Measurements from ENCODE around the gene STT3B.
"Not testable (repeated sequence)": the region's sequence is repeated elsewhere in the genome, so short reads cannot be mapped to it uniquely, and the experiment has no call there.

STT3B gene

DNA sequence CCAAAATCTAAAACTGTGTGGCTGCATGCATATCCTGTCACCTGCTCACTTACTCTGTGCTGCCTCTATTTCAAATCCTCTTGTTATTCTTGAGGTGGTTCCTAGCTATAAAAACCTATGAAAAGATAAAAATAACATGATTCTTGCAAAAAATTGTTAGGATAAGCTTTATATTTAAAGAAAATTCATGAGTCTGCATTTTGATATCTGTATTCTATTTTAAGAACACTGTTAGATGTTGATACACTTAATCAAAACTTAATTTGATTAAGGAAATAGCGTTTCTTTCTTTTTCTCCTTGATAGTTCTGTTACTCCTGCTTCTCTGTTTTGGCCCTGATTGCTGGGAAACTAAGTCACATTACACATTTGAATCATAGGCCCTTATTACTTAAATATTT lies 22.5 kb downstream of the STT3B start:
- DNase-seq: no peak

DNA sequence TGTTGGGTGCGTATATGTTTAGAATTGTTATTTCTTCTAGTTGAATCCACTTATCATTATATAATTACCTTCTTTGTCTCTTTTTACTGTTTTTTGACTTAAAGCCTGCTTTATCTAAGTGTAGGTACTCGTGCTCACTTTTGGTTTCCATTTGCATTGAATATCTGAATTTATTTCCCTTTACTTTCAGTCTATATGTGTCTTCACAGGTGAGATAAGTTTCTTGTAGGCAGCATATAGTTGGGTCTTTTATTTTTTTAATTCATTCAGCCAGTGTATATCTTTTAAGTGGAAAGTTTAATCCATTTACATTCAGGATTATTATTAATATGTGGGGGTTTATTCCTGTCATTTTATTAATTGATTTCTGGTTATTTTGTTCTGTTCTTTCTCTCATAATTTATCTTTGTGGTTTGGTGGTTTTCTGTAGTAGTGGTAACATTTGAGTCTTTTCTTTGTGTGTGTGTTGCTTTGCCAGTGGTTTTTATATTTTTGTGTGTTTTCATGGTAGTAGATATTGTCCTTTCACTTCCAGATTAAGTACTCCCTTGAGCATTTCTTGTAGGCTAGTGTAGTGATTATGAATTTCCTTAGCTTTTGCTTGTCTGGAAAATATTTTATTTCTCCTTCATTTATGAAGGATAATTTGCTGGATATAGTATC lies 27.3 kb downstream of the STT3B start:
- DNase-seq: no peak

- DNase-seq: no peak
Observed at GRCh38 chr3:31561891-31562290, 29.2 kb downstream of the STT3B start.

- DNase-seq: no peak
Observed at GRCh38 chr3:31562525-31562924, 29.8 kb downstream of the STT3B start.

- no peak for DNase-seq
Observed at GRCh38 chr3:31565288-31565687, 32.6 kb downstream of the STT3B start.

DNA sequence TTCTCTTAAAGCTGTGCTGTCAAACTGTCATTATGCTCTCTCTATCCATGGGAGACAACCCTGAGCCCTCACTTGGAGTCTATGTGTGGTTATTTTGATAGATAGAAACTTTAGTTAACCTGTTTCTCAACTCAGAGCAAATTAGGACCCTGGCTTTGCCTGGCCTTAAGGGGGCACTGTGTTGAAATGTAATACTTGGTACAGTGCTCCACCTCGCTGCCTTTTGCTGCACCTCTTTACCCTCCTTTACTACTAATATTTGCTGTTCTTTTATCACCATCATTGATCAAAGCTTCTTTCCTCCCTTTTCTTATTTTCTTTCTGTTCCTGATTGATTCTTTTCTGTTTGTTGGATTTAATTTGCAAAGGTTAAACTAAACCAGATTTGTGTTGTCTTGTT lies 34.3 kb downstream of the STT3B start:
- DNase-seq: peak; percentile 5

- DNase-seq: no peak
Observed at GRCh38 chr3:31568649-31569048, 35.9 kb downstream of the STT3B start.

GRCh38 chr3:31571325-31571724 lies 38.6 kb downstream of the STT3B start:
- no peak for DNase-seq

DNA sequence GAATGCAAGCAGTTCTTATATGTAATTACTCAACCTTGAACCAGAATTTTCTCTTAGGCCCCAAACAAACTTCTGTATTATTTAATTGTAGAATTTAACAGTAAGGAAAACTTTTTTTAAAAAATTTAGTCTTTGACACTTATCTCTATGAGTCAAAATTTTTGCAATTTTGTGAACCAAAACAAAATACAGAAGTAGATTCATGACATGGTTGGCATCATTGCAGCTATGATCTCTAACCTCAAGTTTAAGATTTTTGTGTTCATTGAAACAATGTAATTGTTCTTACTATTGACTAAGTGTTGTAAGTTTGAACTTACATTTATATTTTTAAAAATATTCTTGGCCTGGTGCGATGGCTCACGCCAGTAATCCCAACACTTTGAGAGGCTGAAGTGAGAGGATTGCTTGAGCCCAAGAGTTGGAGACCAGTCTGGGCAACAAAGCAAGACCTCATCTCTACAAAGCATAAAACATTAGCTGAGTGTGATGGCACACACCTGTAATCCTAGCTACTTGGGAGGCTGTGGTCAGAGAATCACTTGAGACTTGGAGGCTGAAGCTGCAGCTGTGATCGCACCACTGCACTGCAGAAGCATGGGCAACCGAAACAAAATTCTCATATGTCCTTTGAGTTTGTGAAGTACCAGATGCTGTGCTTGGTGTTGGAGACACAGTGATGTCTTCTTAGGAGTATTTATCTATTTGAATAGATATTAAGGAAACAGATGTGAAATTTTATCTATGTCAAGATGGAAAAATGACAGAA lies 39.7 kb downstream of the STT3B start:
- no peak for DNase-seq

GRCh38 chr3:31573036-31573779 lies 40.5 kb downstream of the STT3B start:
- DNase-seq: no peak

DNA sequence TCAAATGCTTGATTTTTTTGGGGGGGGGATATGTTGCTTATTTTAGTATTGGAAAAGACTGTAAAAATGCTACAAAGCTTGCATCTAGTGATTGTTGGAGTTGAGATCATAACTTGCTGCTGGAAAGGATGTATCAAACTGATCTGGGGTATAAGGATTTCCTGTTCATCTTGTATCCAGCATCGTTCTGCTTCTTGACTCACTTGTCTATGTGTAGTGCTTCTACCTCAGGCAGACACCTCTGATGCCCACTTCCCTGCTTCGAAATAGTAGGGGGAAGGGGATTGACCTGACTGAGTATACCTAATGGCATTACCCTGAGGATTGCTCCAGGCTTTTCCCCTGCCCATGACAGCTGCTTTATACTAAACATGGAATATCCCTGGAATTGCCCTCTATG lies 42.7 kb downstream of the STT3B start:
- DNase-seq: no peak

DNA sequence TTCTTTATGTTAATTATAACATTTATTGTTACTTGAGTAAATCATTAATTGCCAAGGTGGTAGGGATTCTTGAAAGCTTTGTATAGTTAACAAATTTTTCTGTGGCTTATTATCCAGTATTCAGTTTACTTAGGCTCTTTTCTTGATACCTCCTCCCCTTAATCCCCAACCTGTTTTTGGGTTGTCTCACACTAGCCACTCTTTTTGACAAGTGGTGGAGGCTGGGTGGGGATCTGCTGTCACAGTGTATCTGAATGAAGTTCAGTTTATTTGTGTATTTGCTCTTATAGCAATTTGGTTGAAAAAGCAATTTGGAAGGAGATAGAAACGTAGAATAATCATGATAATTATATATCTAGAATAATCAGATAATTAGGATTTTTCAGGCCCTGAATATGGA lies 43.8 kb downstream of the STT3B start:
- DNase-seq: no peak

DNA sequence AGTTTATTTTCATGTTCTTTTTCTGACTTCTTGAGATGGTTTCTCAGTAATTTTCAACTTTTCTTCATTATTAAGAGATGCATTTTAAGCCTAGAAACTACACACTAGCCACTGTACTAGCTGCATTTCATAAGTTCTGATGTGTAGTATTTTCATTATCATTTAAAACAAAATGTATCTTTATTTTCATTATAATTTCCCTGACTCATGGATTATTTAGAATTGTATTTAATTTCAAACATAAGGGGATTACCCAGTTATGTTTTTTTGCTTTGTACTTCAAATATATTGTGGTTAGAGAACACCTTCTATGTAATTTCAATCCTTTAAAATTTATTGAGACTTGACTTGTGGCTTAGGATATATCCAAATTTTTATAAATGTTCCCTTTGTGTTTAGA lies 44.5 kb downstream of the STT3B start:
- no peak for DNase-seq

DNA sequence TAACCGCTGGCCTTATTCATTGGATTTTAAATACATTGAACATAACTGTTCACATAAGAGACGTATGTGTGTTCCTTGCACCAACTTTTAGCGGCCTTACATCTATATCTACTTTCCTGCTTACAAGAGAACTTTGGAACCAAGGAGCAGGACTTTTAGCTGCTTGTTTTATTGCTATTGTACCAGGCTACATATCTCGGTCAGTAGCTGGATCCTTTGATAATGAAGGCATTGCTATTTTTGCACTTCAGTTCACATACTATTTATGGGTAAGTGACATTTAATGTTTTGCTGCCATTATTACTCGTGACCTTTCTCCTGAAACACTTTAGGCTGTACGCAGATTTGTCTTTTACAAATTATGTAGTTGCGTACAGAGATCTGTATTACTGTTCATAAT lies 47.1 kb downstream of the STT3B start:
- DNase-seq: no peak

GRCh38 chr3:31580645-31581044 lies 47.9 kb downstream of the STT3B start:
- no peak for DNase-seq

- DNase-seq: no peak
Observed at GRCh38 chr3:31581660-31582059, 48.9 kb downstream of the STT3B start.

DNA sequence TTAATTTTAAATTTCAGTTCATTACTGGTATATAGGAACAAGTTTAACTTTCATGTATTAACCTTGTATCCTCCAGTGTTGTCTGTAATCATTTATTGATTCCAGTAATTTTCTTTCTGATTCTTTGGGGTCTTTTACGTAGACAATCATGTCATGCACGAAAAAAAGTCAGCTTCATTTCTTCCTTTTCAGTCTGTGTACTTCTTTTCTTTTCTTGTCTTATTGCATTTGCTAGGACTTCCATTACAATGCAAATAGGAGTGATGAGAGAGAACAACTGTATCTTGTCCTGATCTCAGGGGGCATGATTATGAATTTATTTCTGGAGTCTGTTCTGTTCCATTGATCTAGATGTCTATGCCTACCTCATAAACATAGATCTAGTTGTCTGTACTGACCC lies 56.5 kb downstream of the STT3B start:
- no peak for DNase-seq

- DNase-seq: no peak
Observed at GRCh38 chr3:31590650-31591049, 57.9 kb downstream of the STT3B start.

- no peak for DNase-seq
Observed at GRCh38 chr3:31592764-31593163, 60.0 kb downstream of the STT3B start.

- no peak for DNase-seq
Observed at GRCh38 chr3:31596176-31596575, 63.5 kb downstream of the STT3B start.

DNA sequence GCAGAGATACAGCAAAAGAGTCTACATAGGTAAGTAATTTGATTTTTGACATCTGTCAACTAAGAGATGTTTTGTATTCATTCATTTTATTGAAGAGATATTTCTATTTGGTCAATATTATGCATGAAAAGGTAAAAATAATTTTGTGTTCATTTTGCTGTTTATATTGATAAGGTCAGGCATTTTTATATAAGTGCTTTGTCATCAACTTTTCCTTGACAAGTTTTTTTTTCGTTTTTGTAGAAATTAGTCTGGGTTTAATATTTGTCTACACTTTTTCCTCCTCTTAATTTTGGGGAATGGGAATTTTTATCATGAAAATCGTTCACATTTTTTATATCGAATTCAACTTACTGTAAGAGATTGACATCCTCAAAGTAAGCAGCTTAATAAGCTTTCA lies 67.7 kb downstream of the STT3B start:
- DNase-seq: no peak

GRCh38 chr3:31605333-31605732 lies 72.6 kb downstream of the STT3B start:
- not testable (repeated sequence) for DNase-seq

DNA sequence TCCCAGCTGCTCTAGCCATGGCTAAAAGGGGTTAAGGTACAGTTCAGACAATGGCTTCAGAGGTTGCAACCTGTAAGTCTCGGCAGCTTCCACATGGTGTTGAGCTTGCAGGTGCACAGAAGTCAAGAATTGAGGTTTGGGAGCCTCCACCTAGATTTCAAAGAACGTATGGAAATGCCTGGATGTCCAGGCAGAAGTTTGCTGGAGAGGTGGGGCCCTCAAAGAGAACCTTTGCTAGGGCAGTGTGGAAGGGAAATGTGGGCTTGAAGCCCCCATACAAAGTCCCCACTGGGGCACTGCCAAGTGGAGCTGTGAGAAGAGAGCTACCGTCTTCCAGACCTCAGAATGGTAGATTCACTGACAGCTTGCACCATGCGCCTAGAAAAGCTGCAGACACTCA lies 73.7 kb downstream of the STT3B start:
- no peak for DNase-seq

DNA sequence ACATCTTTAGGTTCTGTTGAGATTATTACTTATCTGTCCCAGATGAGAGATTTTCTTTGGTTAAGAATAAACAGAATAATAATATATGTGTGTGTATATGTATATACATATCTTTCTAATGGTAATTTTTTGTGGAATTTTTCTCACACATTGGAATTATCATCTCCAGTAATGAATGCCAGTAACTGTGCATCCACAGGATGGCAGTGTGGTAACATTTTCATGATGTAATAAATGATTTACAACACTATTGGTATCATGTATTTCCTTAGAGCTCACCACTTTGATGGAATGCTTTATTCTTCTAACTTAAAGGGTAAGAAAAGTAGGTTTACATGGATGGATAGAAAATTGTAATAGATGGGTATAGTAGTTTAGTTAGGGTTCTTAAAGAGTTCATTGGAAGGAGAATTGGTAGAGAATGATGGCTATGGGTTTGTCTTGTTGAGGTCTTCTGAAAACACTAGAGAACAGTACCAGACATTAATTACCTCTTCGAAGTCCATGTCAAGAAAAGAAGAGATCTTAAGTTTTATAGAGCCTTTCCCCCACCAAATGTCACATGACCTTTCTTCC lies 78.1 kb downstream of the STT3B start:
- no peak for DNase-seq

All from CD4-positive, alpha-beta T cell treated with Interferon gamma for 1 hour (primary cell).